Stimulated activated naive CD4-positive, alpha-beta T cell (primary cell): ENCODE measurements around the gene A3GALT2.

ENCODE experiments used
- DNase-seq, 6 experiments: peaks; one replicate each; lab custom pipeline; 2025; lab: John Stamatoyannopoulos, UW

The A3GALT2 gene

GRCh38 chr1:33320619-33321165, at the start of gene A3GALT2:
TSS of gene A3GALT2 (minus strand) at chr1:33321098. CDS start at chr1:33321098, 0 bp downstream.
- DNase-seq = no peak

DNA sequence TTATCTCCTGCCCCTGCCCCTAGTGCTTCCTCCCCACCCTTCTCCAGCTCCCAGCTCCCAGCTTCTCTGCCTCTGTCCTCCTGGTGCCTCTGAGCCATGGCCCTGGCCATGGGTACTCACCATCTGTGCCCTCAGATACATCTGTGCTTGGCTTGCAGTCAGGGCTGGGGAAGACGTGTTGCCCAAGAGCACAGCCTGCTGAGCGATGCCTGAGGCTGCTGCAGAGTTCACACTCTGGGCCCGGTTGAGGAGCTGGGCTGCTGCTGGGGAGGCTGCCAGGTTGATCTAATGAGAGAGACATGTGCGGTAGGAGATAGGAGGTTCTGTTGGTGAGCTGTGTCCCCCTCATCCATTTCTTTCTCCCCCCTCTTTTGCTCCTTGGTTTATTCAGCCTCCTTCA, 49.4 kb upstream of the A3GALT2 start:
- no peak for DNase-seq

- no peak for DNase-seq
Observed at GRCh38 chr1:33369764-33370163, 48.9 kb upstream of the A3GALT2 start.

DNA sequence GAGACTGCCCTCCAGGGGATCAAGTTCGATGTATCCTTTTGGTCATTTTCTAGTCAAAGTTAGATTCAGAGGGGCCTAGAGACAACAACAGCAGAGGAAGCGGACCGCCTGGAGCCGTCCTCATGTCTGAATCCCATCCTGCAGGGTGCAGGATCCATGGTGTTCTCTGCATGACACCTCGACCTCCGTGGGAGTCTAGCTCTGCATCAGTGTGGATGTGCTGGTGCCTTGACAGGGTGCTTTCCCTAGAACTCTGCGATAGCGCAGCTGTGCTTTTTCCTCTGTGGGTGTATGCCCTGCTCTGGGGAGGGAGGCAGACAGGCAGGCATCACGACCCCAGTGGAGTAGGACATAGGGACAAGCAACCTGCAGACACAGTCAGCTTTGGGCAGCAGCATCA, 48.2 kb upstream of the A3GALT2 start:
- no peak for DNase-seq

DNA sequence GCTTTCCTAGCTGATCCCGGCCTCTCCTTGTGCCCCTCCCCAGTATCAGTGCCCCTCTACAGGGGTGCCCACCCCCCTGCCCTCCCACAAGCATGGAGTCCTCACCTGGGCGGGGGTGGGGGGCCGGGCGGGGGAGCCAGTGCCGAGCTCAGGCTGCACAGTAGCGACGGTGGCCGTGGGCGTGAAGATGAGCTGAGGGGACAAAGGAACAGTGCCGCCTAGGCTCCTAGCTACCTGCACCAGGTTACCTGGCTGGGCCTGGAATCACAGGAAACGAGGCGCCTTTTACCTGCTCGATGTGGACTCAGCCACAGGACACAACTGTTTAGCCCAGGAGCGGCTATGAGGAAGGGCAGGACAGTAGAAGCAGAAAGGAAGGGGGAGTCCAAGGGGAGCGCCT, 47.5 kb upstream of the A3GALT2 start:
- DNase-seq = no peak

DNA sequence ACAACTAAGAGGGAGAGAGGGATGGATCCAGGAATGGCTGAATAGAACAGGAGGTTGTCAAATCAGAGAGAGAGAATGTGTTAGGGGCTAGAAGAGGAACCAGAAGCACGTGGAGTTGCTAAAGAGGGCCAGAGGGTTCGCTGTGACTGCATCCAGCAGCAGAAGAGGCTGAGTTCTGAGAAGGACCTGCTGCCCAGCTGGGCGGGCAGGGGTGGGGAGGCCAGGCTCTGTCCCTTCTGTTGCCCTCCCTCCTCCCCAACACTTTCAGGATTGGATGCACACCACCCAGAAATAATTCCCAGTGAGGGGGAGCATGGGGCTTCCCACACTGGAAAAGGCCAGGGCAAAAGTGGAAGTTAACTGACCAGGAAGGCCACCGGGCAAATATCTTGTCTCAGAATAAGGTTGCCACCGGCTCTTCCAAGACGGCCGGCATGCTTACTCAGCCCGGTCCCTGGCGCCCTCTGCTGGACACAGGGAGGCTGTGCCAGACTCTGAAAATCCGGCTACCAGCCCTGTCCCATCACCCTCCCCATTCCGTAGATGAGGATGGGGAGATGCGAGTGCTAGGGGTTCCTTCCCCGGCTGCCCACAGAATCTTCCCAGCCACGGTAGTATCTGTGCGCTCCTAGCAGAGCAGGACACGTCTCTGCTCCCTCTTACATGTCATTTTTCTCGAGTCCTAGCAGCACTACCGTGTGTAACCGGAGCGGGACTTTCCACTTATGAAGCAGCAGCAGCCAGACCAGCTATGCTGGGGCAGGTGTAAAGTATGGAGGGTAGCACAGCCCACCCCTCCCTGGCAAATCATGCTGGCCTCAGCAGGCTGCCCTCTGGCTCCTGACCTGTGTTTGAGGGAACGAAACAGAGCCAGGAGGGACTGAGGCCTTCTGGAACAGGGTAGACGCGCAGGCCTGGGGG, 46.8 kb upstream of the A3GALT2 start:
- peak; percentile 53 to 87 (median 78) for DNase-seq

GRCh38 chr1:33366762-33367484, 46.0 kb upstream of the A3GALT2 start:
- no peak for DNase-seq

DNA sequence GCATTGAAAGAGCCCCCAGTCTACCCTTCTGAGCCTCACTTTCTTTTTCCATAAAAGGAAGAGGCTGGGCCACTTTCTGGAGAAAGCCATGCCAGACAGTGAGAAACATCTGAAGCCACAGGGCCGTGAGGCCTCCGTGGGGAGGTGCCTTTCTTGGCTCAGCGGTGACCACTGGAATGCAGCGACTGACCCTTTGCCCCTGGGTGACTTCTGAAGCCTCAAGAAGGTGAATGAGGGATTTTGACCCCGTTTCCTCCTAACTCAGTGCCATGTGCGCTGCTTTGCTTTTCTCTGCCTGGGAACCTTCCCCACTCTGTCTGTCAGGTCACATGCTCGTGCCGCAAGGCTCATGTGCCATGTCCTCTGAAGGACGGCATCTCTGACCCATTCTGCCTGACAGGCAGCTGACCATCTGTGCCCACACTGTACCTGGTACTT, 44.7 kb upstream of the A3GALT2 start:
- no peak for DNase-seq

DNA sequence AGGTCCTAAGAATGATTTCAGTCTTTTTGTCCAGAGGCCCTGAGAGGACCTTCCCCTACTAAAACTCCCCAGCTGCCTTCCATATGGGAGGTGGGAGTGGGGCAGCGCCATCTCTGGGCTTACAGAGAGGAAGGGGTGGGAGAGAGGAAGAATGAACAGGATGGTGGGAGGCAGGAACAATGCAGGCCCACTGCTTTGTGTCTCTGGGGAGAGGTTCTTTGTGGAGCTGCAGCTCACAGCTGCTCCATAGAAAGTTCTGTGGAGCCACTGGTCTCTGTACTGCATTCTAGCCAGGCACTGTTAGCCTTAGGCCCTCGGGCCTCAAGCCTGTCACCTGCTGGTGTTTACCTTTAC, 43.6 kb upstream of the A3GALT2 start:
- DNase-seq = no peak

DNA sequence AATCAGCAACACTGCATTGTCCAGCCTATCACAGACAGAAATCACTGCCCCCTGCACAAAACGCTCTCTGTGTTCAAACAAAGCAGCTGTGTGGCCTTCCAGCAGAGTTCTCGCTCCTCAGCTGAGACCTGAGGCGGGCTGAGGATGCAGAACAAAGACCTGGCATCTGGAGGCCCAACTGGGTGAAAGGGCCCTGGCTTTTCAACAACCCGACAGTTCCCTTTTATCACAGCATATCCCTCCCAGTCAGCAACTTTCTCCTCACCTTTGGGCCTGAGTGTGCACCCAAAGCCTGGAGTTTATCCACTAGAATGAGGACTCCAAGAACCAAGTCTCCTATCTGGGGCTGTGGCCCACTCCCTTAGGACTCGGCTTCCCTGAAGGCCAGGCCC, 42.6 kb upstream of the A3GALT2 start:
- no peak for DNase-seq

GRCh38 chr1:33363021-33363420, 42.1 kb upstream of the A3GALT2 start:
- no peak for DNase-seq

DNA sequence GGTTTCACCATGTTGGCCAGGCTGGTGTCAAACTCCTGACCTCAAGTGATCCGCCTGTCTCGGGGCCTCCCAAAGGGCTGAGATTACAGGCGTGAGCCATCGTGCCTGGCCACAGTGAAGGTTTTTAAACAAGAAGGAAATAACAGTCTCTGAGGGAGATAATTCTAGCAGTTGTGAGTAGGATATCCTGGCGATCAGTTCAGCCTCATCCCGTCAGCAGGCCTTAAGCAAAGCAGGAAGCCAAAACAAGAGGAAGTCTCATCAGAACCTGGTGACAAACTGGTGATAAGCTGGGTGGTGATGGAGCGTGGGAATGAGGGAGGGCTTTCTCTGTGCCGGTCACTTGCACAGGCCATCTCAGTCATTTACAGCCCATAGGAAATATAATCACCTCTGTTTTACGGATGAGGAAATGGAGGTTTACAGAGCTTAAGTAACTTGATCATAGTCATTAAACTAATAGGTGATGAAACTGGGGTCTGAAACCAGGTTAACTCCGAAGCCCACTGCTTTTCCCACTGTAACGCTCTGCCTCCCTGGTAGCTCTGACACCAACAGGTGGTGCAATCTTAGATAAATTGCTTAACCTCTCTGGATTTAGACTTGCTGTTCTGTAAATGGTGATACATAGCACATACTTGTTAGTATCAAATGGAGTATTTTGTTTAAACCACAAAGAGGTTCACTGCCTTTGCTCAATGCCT, 40.8 kb upstream of the A3GALT2 start:
- no peak for DNase-seq

DNA sequence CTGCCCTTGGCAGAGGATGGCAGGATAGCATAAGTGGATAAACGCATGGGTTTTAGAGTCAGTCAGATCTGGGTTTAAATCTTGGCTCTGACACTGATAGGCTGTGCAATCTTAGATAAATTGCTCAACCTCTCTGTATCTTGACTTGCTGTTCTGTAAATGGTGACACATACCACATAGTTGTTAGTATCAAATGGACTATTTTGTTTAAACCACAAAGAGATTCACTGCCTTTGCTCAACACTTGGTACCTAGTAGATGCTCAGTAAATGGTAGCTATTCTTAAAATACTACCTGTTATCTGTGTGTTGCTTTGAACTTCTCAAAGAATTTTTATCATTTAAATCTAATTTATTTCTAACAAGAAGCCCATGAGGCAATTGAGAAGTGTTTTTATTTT, 39.5 kb upstream of the A3GALT2 start:
- no peak for DNase-seq

GRCh38 chr1:33359931-33360330, 39.0 kb upstream of the A3GALT2 start:
- no peak for DNase-seq

- no peak for DNase-seq
Observed at GRCh38 chr1:33358795-33359503, 38.1 kb upstream of the A3GALT2 start.

DNA sequence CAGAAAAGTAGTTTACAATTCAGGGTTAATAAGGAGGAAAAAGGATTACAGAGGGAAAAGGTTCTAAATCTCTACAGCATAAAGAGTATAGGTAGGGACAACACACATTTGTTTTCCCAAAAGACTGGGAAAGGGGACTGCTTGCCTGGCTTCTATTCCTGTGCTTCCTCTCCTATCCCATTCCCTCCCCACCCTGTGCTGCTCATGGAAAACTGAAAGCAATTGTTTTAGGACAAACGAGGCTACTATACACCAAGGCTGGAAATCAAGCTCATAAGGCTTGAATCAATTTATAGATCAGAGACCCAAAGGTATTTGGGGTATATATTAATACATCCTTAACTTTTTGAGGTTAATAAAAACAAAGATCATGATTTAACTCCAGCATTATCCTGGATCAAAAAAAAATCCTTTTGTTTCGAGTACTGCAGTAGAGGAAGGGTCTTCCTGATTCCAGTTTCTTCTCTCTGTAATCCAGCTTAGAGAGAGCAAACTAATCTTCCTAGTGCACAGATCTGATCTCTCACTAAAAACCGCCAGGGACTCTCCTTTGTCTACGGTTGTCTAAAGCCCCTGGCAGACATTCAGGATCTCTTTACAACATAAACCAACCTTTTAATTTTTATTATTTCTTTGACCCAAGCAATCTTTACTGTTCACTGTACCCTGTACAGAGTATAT, 37.4 kb upstream of the A3GALT2 start:
- DNase-seq = no peak

DNA sequence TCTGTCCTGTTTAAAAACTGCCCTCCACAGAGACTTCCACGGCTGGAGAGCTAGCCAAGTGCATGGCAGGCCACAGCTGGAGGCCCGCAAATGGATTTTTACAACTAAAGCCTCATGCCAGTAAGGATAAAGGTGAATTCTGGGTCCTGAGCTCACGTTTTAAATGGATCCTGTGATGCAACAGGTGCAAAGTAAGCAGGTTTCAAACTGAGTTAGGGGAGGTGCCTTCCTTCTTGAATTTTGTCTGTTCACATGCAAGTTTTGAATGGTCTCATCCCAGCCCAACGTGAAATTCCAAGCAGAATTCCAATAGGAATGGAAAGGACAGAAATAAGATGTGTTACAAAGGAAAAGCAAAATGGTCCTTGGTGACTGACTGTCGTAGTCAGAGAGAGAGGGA, 36.2 kb upstream of the A3GALT2 start:
- DNase-seq = no peak

- DNase-seq = no peak
Observed at GRCh38 chr1:33354707-33355316, 33.9 kb upstream of the A3GALT2 start.

GRCh38 chr1:33353531-33353930, 32.6 kb upstream of the A3GALT2 start:
- DNase-seq = no peak

- DNase-seq = no peak
Observed at GRCh38 chr1:33351281-33351660, 30.4 kb upstream of the A3GALT2 start.
